Activated CD4-positive, alpha-beta T cell treated with anti-CD3 and anti-CD28 coated beads, Interleukin-2, amount 50 U/mL, for 4 hours (primary cell): ENCODE measurements around the gene GALNT15.

Experiments
- DNase-seq, 2 experiments: peaks; one replicate each; pipeline ENCODE4 v3.0.0-alpha.2; 2020

The GALNT15 gene

GRCh38 chr3:16189201-16189600 is 14.7 kb downstream of the GALNT15 start:
- DNase-seq, result no peak

- DNase-seq, result no peak
These were observed 16.2 kb downstream of the GALNT15 start for GRCh38 chr3:16190704-16191103.

- DNase-seq, result no peak
These were observed 17.1 kb downstream of the GALNT15 start for GRCh38 chr3:16191591-16191990.

- DNase-seq, result no peak
These were observed 17.8 kb downstream of the GALNT15 start for GRCh38 chr3:16192176-16192811.

DNA sequence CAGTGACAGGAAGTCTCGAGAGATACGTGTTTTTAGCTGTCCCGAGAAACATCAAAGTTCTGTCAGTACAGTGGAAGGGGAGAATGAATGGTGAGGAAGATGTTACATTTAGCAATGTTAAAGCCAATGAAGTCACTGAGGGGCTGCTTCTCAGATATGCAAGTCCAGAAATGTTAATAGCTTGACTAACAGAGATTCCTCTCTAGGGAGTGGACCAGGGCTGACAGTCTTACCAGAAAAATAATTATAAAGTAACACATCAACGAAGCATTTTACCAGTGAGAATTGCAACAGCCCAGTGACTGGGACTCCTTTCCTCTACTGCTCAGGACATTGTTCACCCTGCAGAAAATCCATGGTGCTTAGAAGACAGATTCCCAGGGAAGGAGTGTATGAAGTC is 23.9 kb downstream of the GALNT15 start:
- no peak for DNase-seq

- DNase-seq, result no peak
These were observed 25.3 kb downstream of the GALNT15 start for GRCh38 chr3:16199769-16200168.

DNA sequence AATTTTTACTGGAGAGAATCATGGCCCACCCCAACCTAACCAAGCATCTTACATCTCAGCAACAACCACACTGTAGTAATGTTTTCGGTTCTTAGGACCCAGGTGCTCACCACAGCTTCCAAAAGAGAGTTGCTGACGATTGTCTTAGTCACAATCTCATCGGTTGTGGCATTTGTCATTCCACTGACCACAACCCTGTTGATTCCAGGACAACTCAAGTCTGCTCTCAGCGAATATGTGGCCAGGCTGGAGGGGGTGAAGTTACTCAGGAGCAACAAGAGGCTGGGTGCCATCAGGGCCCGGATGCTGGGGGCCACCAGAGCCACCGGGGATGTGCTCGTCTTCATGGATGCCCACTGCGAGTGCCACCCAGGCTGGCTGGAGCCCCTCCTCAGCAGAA is 25.9 kb downstream of the GALNT15 start:
- no peak for DNase-seq

DNA sequence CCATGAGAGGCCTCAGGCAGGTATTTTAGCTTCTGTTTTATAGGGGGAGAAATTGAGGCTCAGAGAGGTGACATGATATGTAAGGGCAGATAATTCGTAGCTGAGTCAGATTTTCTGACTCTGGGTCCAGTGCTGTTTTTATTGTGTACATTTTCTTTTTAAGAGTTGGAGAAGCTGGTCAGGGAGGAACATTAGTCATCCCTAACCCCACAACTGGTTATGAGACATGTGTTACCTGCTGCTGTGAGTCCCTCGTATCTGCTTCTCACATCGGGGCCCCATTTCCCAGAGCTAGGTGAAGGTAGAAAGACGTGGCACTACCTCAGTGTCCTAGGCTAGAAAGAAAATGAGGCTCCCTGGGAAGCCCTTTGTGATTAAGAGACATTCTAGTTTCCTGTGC is 28.6 kb downstream of the GALNT15 start:
- no peak for DNase-seq

- no peak for DNase-seq
These were observed 29.5 kb downstream of the GALNT15 start for GRCh38 chr3:16203671-16204629.

GRCh38 chr3:16204751-16205150 is 30.3 kb downstream of the GALNT15 start:
- no peak for DNase-seq

DNA sequence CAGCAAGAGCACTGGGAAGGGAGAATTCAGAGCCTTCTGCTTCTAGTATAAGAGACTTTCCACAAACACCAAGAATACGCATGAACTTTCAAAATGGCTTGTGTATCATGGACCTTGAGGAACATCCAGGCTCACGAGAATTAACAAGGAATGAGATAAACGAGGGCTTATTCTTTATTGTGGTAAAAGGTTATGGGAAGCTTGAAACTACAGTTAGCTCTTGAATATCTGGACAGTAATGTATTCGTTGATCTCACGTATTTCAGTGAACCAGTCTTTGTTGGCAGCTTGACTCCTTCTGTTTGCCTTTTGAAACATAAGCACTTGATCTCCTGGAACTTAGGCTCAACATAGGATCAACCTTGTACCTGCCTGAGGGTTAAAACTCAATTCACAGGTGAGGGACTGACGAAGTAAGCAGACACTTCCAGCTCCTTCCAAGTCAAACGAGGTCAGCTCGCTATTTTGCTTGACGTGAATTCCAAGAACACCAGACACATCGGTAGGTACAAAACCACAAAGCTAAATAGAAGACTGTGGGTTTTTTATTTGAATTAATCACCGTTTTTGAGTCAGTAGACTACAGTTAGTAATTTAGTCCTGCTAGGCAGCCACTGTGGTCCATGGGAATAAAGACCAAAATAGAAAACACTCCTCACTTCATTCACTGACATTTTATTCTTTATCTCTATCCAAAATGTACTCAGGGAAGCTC is 30.8 kb downstream of the GALNT15 start:
- DNase-seq, result no peak

- DNase-seq, result no peak
These were observed 32.6 kb downstream of the GALNT15 start for GRCh38 chr3:16207031-16207430.

DNA sequence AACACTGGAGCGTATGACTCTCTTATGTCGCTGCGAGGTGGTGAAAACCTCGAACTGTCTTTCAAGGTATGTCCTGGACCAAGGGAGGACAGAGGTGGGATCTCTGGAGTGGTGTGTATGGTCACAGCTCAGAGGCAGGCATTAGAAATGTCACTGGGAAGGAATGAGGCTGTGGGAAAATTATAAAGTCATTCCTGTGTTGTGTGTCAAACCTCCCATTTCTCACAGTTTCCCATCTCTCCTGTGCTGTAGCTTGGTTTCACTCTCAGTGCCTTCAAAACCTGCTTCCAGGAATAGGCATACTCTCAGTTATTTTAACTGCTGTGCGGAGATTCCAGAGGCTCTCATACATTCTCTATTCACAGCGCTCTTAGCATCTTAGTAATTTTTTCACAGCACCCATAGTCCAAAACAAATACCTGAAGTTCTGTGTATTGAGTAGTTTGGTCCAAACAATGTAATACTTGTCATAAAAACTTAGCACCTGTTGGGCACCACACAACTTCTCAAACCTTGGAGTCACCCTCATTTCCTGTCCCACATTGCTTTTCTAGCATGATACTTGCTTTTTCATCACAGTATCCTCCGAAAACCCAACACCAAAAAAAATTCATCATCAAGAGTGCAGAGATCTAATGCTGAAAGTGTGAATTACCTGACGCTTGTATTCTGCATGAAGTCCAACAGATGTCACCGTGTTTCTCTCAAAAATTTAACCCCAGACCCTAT is 36.9 kb downstream of the GALNT15 start:
- DNase-seq, result no peak

GRCh38 chr3:16214366-16214765 is 39.9 kb downstream of the GALNT15 start:
- no peak for DNase-seq

GRCh38 chr3:16216373-16216935 is 42.0 kb downstream of the GALNT15 start:
- no peak for DNase-seq

DNA sequence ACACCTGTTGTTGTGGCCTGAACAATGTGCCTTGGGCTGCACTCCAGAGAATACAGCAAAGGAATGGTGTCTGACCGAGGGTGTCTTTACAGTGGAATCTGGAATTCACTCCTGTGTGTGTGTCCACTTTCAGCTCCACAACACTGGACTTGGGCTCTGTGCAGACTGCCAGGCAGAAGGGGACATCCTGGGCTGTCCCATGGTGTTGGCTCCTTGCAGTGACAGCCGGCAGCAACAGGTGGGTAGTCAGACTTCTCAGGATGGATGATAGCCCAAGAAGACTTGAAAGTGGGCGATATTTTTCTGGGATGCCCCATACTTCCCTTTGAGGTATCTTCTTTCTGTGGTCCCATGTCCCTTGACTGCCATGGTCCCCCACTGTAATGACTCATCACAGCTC is 45.3 kb downstream of the GALNT15 start:
- DNase-seq, result no peak

- no peak for DNase-seq
These were observed 47.5 kb downstream of the GALNT15 start for GRCh38 chr3:16221990-16222389.

DNA sequence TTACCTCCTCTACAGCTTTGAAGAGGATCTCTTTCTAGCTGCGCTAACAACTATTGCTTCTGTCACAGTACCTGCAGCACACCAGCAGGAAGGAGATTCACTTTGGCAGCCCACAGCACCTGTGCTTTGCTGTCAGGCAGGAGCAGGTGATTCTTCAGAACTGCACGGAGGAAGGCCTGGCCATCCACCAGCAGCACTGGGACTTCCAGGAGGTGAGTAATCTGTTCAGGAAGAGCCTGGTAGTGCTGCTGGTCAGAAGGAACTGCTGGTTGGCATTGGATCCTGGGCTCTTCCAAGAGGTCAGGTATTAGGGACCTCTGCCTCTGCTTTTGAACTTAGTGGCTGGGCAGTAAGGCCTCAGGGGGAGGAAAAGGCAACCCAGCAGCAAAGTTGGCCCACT is 48.1 kb downstream of the GALNT15 start:
- no peak for DNase-seq

DNA sequence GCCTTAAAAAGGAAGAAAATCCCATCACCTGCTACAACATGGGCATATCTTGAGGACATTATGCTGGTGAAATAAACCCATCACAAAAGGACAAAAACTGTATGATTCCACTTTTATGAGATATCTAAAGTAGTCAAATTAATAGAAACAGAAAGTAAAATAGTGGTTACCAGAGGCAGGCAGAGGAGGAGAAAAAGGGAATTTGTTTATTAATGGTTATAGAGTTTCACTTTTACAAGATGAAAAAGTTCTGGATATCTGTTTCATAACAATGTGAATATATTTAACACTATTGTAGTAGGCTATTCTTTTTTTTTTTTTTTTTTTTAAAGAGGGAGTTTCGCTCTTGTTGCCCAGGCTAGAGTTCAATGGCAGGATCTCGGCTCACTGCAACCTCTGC is 49.8 kb downstream of the GALNT15 start:
- no peak for DNase-seq

DNA sequence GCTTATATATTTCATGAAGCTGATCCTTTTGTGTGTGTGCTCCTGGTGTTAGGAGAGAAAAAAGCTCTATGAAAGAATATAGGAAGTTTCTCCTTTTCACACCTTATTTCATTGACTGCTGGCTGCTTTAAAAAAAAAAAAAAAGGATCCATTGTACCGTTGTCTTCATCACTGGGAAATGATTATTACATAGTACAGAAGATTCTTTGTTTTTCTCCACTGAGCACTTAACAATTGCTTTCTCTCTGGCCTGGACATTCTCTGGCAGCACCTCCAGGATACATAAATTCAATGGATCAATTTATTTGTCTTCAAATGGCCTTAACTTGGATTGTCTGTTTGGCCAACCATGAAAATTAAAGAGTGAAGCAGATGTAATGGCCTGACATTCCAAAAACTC is 53.1 kb downstream of the GALNT15 start:
- no peak for DNase-seq

GRCh38 chr3:16229681-16230080 is 55.2 kb downstream of the GALNT15 start:
- DNase-seq, result no peak

DNA sequence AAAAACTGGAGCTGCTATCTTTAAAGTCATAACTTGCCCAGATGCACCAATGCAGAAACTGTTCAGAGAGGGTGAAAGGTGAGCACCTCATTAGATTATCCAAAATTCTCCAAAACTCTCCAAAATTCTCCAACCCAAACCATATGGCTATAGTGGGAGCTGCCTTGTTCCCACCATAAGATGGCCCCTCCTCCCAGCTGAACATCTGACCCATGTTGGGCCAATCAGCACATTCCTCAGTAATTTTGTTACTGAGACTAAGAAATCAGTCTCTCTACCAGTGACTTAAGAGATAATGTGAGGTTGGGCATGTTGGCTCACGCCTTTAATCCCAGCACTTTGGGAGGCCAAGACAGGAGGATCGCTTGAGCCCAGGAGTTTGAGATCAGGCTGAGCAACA is 57.5 kb downstream of the GALNT15 start:
- no peak for DNase-seq

DNA sequence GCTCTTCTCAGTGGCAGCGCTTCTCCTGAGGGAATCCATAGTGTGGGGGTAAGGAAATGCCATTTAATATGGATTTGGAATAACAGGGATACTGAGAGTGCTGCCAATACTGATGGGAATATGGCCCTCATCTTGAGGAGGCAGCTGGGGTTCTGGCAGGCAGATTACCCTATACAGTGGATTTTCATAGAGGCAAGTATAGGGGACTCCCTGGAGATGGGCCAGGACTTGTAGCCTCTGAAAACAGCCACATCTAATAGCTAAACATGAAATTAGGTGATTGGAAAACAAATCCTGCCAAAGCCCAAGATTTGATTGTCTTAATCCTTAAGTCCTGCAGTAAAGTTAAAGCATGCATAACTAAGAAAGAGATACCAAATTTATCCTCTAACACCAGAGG is 59.3 kb downstream of the GALNT15 start:
- no peak for DNase-seq
